Limb (tissue), 2 donors: ENCODE data around the gene ZNF808.
"Not testable (repeated sequence)": the region's sequence is repeated elsewhere in the genome, so short reads cannot be mapped to it uniquely, and the experiment has no call there.

ENCODE experiments used
- DNase-seq, 2 donors: peaks; one replicate each; pipeline ENCODE4 v3.0.0-alpha.2; 2016; ENCODE audit errors: extremely low spot score in 2 of 2

The ZNF808 gene

GRCh38 chr19:52592301-52592700, 64.8 kb downstream of the ZNF808 start:
- DNase-seq, result no peak

GRCh38 chr19:52593441-52593840, 66.0 kb downstream of the ZNF808 start:
- not testable (repeated sequence) for DNase-seq

- no peak for DNase-seq
Measured at GRCh38 chr19:52599241-52599640, 71.8 kb downstream of the ZNF808 start.

DNA sequence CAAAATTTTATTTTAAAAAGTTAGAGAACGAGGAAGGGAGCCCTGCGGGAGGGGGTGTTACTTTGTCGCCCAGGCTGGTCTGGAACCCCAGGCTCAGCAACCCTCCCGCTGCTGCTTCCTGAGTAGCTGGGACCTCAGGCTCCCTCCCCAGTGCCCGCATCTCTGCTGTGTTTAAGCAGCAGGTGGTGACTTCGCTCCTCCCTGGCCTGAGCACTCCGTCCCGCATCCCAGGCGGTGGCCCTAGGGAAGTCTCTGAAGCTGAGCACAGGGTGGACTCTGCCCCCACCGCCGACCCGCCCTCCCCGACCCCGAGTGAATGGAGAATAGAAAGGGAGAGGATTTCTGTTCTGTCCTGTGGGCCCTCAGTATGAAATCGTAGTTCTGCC, 73.2 kb downstream of the ZNF808 start:
- no peak for DNase-seq

GRCh38 chr19:52601025-52601973, 73.8 kb downstream of the ZNF808 start:
- DNase-seq, result peak; percentile 81 to 93

- DNase-seq, result not testable (repeated sequence)
Measured at GRCh38 chr19:52601974-52602366, 74.5 kb downstream of the ZNF808 start.

GRCh38 chr19:52602941-52603340, 75.5 kb downstream of the ZNF808 start:
- no peak for DNase-seq

- no peak for DNase-seq
Measured at GRCh38 chr19:52603558-52604207, 76.2 kb downstream of the ZNF808 start.
